ENCODE data around the gene ARID1A. TPM values are rescaled to one million over a fixed set of nuclear protein-coding genes. Genes with fewer than 3 reads are reported as not detected.

The ARID1A gene
- total RNA-seq, 1 donor from 2014 or later: 187 TPM

DNA sequence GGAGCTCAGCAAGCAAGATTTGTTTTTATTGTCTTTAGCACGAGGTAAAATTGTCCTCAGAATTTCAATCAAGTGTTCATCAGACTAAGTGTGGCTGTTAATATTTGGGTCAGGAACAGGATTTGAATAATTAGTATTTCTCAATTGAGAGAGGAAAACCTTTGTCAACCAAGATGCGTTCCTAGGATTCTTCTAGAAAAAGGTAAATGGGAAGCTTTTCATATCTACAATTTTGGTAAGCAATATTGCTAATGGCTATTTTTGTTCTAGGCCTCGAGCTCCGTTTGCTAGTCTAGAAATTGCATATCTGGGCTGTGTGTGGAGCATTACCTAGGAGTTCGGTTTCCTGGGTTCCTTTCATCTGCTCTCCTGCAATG, 87.8 kb downstream of the ARID1A start:
- peaks cover 5% of the 10 kb centered on the region for H3K36me3 Mint-ChIP-seq (ENCODE audit: unreplicated experiment)

DNA sequence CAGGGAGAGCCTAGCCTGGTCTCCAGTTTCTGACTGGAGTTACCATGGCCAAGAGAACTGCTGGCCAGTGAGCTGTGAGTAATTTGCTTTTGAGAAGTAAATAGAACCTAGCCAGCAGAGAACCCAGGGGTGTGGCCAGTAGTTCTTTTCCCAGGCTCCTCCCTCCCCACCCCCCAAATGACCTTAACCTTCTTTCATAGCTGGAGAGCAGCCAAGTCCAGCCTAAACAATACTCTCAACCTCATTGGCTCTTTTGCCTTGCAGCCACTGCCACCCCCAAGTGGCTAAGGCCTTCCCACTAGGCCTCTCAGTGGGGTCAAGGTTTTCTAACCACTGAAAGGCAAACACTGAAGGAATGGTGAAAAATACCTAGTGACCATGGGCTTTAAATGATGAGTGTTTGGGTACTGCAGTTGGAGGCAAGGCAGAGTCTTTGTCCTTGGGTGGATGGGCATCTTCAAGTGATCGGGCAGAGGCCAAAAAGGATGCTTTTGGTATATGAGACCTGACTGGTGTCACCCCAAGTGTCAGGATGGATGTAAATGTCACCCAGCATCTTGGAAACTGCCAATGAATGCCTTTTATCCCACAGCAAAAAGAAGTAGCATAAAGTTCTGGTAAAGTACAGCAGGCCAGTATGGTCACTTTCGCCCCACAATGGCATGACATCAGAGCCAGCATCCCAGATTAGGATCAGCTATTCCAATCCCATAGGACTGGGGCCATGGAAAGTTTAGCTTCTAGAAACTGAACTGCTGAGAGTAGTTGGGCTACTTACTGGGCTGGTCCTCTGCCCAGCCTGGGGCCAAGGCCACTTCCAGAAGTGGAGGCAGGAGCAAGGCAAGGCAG, 88.4 kb downstream of the ARID1A start:
- peaks cover 18% of the 10 kb centered on the region for H3K9me3 Mint-ChIP-seq (ENCODE audit: unreplicated experiment)
- peaks cover 14% of the 10 kb centered on the region for H3K27me3 Mint-ChIP-seq (ENCODE audit: unreplicated experiment)
- no peak overlapping the region for H3K27ac Mint-ChIP-seq (ENCODE audit: unreplicated experiment)
- peaks cover 31% of the 10 kb centered on the region for H3K4me1 Mint-ChIP-seq (ENCODE audit: low read depth, unreplicated experiment)
- TF ChIP-seq, protein P1, sequence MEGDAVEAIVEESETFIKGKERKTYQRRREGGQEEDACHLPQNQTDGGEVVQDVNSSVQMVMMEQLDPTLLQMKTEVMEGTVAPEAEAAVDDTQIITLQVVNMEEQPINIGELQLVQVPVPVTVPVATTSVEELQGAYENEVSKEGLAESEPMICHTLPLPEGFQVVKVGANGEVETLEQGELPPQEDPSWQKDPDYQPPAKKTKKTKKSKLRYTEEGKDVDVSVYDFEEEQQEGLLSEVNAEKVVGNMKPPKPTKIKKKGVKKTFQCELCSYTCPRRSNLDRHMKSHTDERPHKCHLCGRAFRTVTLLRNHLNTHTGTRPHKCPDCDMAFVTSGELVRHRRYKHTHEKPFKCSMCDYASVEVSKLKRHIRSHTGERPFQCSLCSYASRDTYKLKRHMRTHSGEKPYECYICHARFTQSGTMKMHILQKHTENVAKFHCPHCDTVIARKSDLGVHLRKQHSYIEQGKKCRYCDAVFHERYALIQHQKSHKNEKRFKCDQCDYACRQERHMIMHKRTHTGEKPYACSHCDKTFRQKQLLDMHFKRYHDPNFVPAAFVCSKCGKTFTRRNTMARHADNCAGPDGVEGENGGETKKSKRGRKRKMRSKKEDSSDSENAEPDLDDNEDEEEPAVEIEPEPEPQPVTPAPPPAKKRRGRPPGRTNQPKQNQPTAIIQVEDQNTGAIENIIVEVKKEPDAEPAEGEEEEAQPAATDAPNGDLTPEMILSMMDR (IDR thresholded peaks at IDR 0.05; ENCODE audit: partially characterized antibody, unreplicated experiment): no peak
- no peak overlapping the region for H3K4me3 Mint-ChIP-seq (ENCODE audit: unreplicated experiment)
- DNase-seq: no peak
- peaks cover under 1% of the 10 kb centered on the region for H3K36me3 Mint-ChIP-seq (ENCODE audit: unreplicated experiment)

More for the DNA sequence above, 87.8 kb downstream of the ARID1A start:
- Mint-ChIP-seq H3K27me3 (ENCODE audit: unreplicated experiment) (peaks cover 18% of the 10 kb centered on the region), H3K4me3 (ENCODE audit: unreplicated experiment) (no peak overlapping the region), H3K4me1 (ENCODE audit: low read depth, unreplicated experiment) (peaks cover 27% of the 10 kb centered on the region), H3K9me3 (ENCODE audit: unreplicated experiment) (peaks cover 18% of the 10 kb centered on the region), H3K27ac (ENCODE audit: unreplicated experiment) (no peak overlapping the region)
- DNase-seq: no peak
- TF ChIP-seq, protein P1 (IDR thresholded peaks at IDR 0.05; ENCODE audit: partially characterized antibody, unreplicated experiment): no peak

DNA sequence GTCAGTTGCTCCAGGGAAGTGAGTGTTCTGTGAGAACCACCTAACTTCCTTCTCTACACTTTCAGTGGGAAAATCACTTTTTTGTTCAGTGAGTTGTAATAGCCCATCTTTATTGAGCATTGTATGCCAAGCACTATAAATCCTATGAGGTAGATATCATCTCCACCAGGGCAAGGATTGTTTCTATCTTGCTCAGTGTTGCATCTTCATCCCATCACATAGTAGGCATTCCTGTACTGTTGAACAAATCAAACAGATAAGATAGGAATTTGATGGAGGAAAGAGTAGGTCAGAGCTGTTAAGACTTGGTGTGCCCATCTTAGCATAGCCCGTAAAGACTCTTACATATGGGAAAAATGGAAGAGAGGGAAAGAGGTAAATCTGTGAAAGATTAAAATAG, 89.1 kb downstream of the ARID1A start:
- DNase-seq: no peak
- peaks cover 31% of the 10 kb centered on the region for H3K4me1 Mint-ChIP-seq (ENCODE audit: low read depth, unreplicated experiment)
- no peak overlapping the region for H3K27ac Mint-ChIP-seq (ENCODE audit: unreplicated experiment)
- TF ChIP-seq, protein P1 (IDR thresholded peaks at IDR 0.05; ENCODE audit: partially characterized antibody, unreplicated experiment): no peak
- H3K4me3 Mint-ChIP-seq (ENCODE audit: unreplicated experiment): no peak overlapping the region
- H3K36me3 Mint-ChIP-seq (ENCODE audit: unreplicated experiment): no peaks in the 10 kb centered on the region
- peaks cover 14% of the 10 kb centered on the region for H3K27me3 Mint-ChIP-seq (ENCODE audit: unreplicated experiment)
- H3K9me3 Mint-ChIP-seq (ENCODE audit: unreplicated experiment): peaks cover 18% of the 10 kb centered on the region

DNA sequence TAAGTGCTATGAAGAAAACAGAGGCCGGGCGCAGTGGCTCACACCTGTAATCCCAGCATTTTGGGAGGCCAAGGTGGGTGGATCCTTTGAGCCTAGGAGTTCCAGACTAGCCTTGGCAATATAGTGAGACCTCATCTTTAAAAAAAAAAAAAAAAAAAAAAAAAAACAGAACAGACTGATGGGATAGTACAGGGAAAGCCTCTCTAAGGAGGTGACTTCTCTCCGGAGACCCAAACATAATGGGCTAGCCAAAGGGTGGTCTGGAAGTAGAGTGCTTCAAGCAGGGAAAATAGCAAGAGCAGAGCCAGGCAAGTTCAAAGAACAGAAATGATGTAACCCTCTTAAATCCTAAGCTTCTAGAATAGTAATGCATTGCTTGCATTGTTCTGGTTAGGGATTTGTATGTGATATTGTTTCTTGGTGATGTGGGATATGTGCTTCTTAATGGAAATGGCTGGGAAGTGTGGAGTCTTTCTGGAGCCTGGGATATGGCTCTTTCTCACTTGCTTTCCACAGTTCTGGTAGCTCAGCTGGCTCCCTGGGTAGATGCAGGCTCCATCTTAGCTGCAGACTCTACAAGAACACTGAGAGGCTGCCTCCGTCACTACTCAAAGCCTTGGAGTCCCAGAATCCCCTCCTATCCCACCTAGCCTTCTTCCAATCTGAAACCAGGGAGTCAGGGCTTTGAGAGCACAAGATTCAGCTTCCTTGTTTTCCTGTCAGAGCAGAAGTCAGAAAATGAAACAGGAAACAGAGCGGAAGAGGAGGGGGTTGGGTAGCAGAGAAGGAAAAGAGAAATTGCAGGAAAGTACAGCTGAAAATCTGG, 90.0 kb downstream of the ARID1A start:
- peaks cover 12% of the 10 kb centered on the region for H3K27me3 Mint-ChIP-seq (ENCODE audit: unreplicated experiment)
- peaks cover 32% of the 10 kb centered on the region for H3K4me1 Mint-ChIP-seq (ENCODE audit: low read depth, unreplicated experiment)
- peak overlapping the region; percentile 97 for H3K4me3 Mint-ChIP-seq (ENCODE audit: unreplicated experiment)
- peak overlapping the region; percentile 99 for H3K27ac Mint-ChIP-seq (ENCODE audit: unreplicated experiment)
- H3K36me3 Mint-ChIP-seq (ENCODE audit: unreplicated experiment): no peaks in the 10 kb centered on the region
- TF ChIP-seq, protein P1 (IDR thresholded peaks at IDR 0.05; ENCODE audit: partially characterized antibody, unreplicated experiment): no peak
- DNase-seq: no peak
- peaks cover 18% of the 10 kb centered on the region for H3K9me3 Mint-ChIP-seq (ENCODE audit: unreplicated experiment)
